CD8-positive, alpha-beta memory T cell (primary cell): Measurements from ENCODE around the gene CDY2A. TPM values are rescaled to one million over a fixed set of nuclear protein-coding genes. Genes with fewer than 3 reads are reported as not detected.
"Not testable (repeated sequence)": the region's sequence is repeated elsewhere in the genome, so short reads cannot be mapped to it uniquely, and the experiment has no call there.

Source experiments
- CTCF ChIA-PET: fragments of 350-600 bp; sonication (Branson Sonifier 250); formaldehyde crosslinking; loops from one replicate; lab custom pipeline; 2021; ENCODE audit warnings: antibody characterized with exemption; lab: Charles Lee
- POLR2A ChIA-PET: fragments of 350-600 bp; sonication (Branson Sonifier 250); formaldehyde crosslinking; loops from one replicate; lab custom pipeline; 2021; ENCODE audit warnings: antibody characterized with exemption; lab: Charles Lee
- DNase-seq, 5 donors: peaks; one replicate each; pipeline versions ENCODE4 v3.0.0 to v3.0.0-alpha.2; 2020 to 2022; ENCODE audit warnings: mixed read lengths in 1 of 5
- H3K27ac ChIP-seq: one replicate; pipeline ENCODE4 v1.7.0; 2013; ENCODE audit warnings: low read depth, mild to moderate bottlenecking, low read length, moderate library complexity
- H3K27me3 ChIP-seq: 2 replicates; pipeline ENCODE4 v1.7.0; 2013; ENCODE audit warnings: low read length, mild to moderate bottlenecking; ENCODE audit not compliant: insufficient read depth, poor library complexity, severe bottlenecking
- H3K36me3 ChIP-seq: 2 replicates; pipeline ENCODE4 v1.7.0; 2013; ENCODE audit warnings: mild to moderate bottlenecking, low read length, moderate library complexity; ENCODE audit not compliant: insufficient read depth
- H3K4me1 ChIP-seq: 2 replicates; pipeline ENCODE4 v1.7.0; 2013; ENCODE audit warnings: mild to moderate bottlenecking, low read length, moderate library complexity; ENCODE audit not compliant: insufficient read depth
- H3K4me3 ChIP-seq: 2 replicates; pipeline ENCODE4 v1.7.0; 2013; ENCODE audit warnings: mild to moderate bottlenecking, low read length
- H3K9me3 ChIP-seq: 2 replicates; pipeline ENCODE4 v1.7.0; 2013; ENCODE audit warnings: mild to moderate bottlenecking, low read length
- H3K27ac Mint-ChIP-seq, 8 donors: one replicate each; pipeline ENCODE4 v1.8.0; 2020 to 2021; ENCODE audit warnings: mixed read lengths in 8 of 8, mild to moderate bottlenecking in 6 of 8, inconsistent platforms in 3 of 8, moderate library complexity in 3 of 8
- H3K27me3 Mint-ChIP-seq, 2 donors: one replicate each; pipeline ENCODE4 v1.8.0; 2020 to 2021; ENCODE audit warnings: mixed read lengths in 2 of 2, mild to moderate bottlenecking in 1 of 2, moderate library complexity in 1 of 2
- H3K36me3 Mint-ChIP-seq, 3 donors: one replicate each; pipeline ENCODE4 v1.8.0; 2020 to 2021; ENCODE audit warnings: mixed read lengths in 3 of 3, inconsistent platforms in 1 of 3, mild to moderate bottlenecking in 1 of 3
- H3K4me1 Mint-ChIP-seq, 3 donors: one replicate each; pipeline ENCODE4 v1.8.0; 2020 to 2021; ENCODE audit warnings: mixed read lengths in 3 of 3, inconsistent platforms in 1 of 3, mild to moderate bottlenecking in 1 of 3
- H3K4me3 Mint-ChIP-seq, 7 donors: one replicate each; pipeline ENCODE4 v1.8.0; 2020 to 2021; ENCODE audit warnings: mixed read lengths in 7 of 7, mild to moderate bottlenecking in 6 of 7, moderate library complexity in 4 of 7, inconsistent platforms in 2 of 7
- H3K9me3 Mint-ChIP-seq, 5 donors: one replicate each; pipeline ENCODE4 v1.8.0; 2020 to 2022; ENCODE audit warnings: mixed read lengths in 5 of 5, mild to moderate bottlenecking in 3 of 5, moderate library complexity in 2 of 5, inconsistent platforms in 1 of 5
- polyA plus RNA-seq: library from polyadenylated mRNA; unstranded; fragments of 300-500 nt; fragmentation: Illumina TruSeq; gene quantifications from one replicate; pipeline ENCODE4 v1.2.3, GENCODE V29; 2021
- total RNA-seq, 2 experiments: library from RNA; stranded (reverse); gene quantifications; one replicate each; pipeline ENCODE4 v1.2.3, GENCODE V29; 2021

Gene CDY2A
- total RNA-seq, result not detected
- polyA plus RNA-seq, result not detected

GRCh38 chrY:18025487-18025886 is at the start of gene CDY2A:
Gene CDY2A, plus strand, starts transcription at chrY:18025787. Its CDS starts 328 bp downstream, at chrY:18026115.
- H3K27ac ChIP-seq, POLR2A ChIA-PET, H3K4me3 ChIP-seq, H3K27me3 Mint-ChIP-seq, H3K4me1 ChIP-seq, H3K4me1 Mint-ChIP-seq, H3K36me3 ChIP-seq, H3K9me3 ChIP-seq, CTCF ChIA-PET, H3K9me3 Mint-ChIP-seq, H3K27me3 ChIP-seq, H3K27ac Mint-ChIP-seq, H3K36me3 Mint-ChIP-seq, DNase-seq, H3K4me3 Mint-ChIP-seq: not testable (repeated sequence)

GRCh38 chrY:17997586-17997985 is 28.0 kb upstream of the CDY2A start:
- H3K4me3 ChIP-seq, POLR2A ChIA-PET, H3K36me3 Mint-ChIP-seq, H3K27ac ChIP-seq, H3K9me3 Mint-ChIP-seq, H3K27me3 Mint-ChIP-seq, CTCF ChIA-PET, H3K4me1 ChIP-seq, H3K36me3 ChIP-seq, H3K27me3 ChIP-seq, H3K4me3 Mint-ChIP-seq, DNase-seq, H3K4me1 Mint-ChIP-seq, H3K27ac Mint-ChIP-seq, H3K9me3 ChIP-seq: not testable (repeated sequence)

GRCh38 chrY:17998266-17998665 is 27.3 kb upstream of the CDY2A start:
- H3K27me3 ChIP-seq, H3K9me3 Mint-ChIP-seq, H3K27ac ChIP-seq, H3K27me3 Mint-ChIP-seq, H3K36me3 ChIP-seq, H3K27ac Mint-ChIP-seq, CTCF ChIA-PET, H3K4me1 Mint-ChIP-seq, H3K9me3 ChIP-seq, POLR2A ChIA-PET, H3K4me3 Mint-ChIP-seq, H3K4me1 ChIP-seq, H3K4me3 ChIP-seq, H3K36me3 Mint-ChIP-seq, DNase-seq: not testable (repeated sequence)

- CTCF ChIA-PET, POLR2A ChIA-PET, H3K9me3 Mint-ChIP-seq: not testable (repeated sequence)
These were observed 1.7 kb upstream of the CDY2A start for GRCh38 chrY:18023897-18024296.

DNA sequence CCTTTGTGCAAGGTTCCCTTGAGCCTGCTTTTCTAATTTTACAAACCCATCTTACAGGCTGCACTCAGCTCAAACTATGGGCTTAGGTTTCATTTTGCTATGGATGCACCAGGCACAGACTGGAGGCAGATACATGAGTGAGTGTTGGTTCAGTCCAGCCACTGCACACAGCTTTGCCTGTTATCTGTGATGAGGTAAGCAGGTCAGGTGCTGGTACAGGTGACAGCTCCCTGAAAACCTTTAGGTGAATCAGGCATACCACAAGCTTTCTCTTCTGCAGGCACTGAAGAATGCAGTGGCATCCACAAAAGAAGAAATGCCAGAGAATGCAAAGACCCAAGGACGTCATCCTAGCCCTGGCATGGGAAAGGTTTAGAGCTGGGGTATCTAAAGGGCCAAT is 3.3 kb downstream of the CDY2A start:
- H3K4me1 ChIP-seq, H3K27ac Mint-ChIP-seq, H3K36me3 Mint-ChIP-seq, H3K27me3 Mint-ChIP-seq, POLR2A ChIA-PET, H3K9me3 ChIP-seq, H3K36me3 ChIP-seq, H3K27me3 ChIP-seq, H3K4me3 ChIP-seq, DNase-seq, CTCF ChIA-PET, H3K9me3 Mint-ChIP-seq, H3K27ac ChIP-seq, H3K4me1 Mint-ChIP-seq, H3K4me3 Mint-ChIP-seq: not testable (repeated sequence)

More at GRCh38 chrY:18023897-18024296, 1.7 kb upstream of the CDY2A start:
- H3K4me1 ChIP-seq, H3K4me3 ChIP-seq, H3K27me3 Mint-ChIP-seq, H3K36me3 Mint-ChIP-seq, H3K36me3 ChIP-seq, H3K4me1 Mint-ChIP-seq, H3K27ac Mint-ChIP-seq, H3K27me3 ChIP-seq, H3K27ac ChIP-seq, DNase-seq, H3K4me3 Mint-ChIP-seq, H3K9me3 ChIP-seq: not testable (repeated sequence)

- H3K27ac ChIP-seq, H3K27ac Mint-ChIP-seq, CTCF ChIA-PET, DNase-seq, H3K27me3 ChIP-seq, H3K27me3 Mint-ChIP-seq, H3K9me3 Mint-ChIP-seq, H3K36me3 ChIP-seq, H3K4me3 ChIP-seq, H3K4me3 Mint-ChIP-seq, H3K9me3 ChIP-seq, H3K36me3 Mint-ChIP-seq, H3K4me1 ChIP-seq, H3K4me1 Mint-ChIP-seq, POLR2A ChIA-PET: not testable (repeated sequence)
These were observed 4.6 kb downstream of the CDY2A start for GRCh38 chrY:18030178-18030577.

DNA sequence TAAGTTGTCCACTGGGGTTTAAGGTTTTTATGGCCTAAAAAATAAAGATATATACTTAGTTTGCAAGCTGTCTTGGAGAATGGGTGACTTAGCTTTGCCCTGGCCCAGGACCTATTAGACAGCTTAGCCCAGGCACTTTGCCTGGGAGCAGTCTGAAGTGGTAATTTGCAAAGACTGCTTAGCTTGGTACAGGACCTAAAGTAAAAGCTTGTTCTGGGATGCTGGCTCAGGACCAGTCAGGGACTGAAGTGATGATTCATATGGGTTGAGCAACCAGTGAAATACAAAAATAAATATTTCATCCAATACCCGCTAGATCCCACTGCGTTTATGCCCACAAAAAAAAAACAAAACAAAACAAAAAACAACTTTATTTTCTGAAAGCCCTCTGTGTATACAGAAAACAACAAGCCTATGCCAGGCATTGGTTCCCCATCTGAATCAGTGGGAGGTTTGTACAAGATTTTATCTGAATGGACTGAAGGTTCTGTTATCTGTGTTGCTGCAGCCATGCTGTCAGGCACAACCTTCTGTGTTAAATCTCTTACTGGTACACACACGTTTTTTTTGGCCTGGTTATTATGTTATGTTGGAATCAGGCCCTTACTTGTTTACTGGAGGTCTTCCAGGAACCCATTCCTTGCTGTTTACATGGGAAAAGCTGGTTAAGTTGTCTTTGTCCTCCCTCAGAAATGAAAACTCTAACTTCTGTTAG is 8.7 kb downstream of the CDY2A start:
- H3K27me3 Mint-ChIP-seq, CTCF ChIA-PET, POLR2A ChIA-PET, H3K9me3 ChIP-seq, H3K36me3 Mint-ChIP-seq, DNase-seq, H3K27ac ChIP-seq, H3K4me1 ChIP-seq, H3K27ac Mint-ChIP-seq, H3K9me3 Mint-ChIP-seq, H3K4me3 Mint-ChIP-seq, H3K4me3 ChIP-seq, H3K4me1 Mint-ChIP-seq, H3K36me3 ChIP-seq, H3K27me3 ChIP-seq: not testable (repeated sequence)

- H3K27ac ChIP-seq, H3K27me3 ChIP-seq, H3K36me3 ChIP-seq, CTCF ChIA-PET, POLR2A ChIA-PET, H3K4me3 ChIP-seq, H3K4me1 ChIP-seq, H3K4me3 Mint-ChIP-seq, H3K36me3 Mint-ChIP-seq, H3K27ac Mint-ChIP-seq, H3K9me3 Mint-ChIP-seq, DNase-seq, H3K9me3 ChIP-seq, H3K27me3 Mint-ChIP-seq, H3K4me1 Mint-ChIP-seq: not testable (repeated sequence)
These were observed 9.3 kb downstream of the CDY2A start for GRCh38 chrY:18034864-18035263.

GRCh38 chrY:18044990-18045389 is 19.4 kb downstream of the CDY2A start:
- H3K27ac Mint-ChIP-seq, H3K36me3 Mint-ChIP-seq, H3K27me3 Mint-ChIP-seq, H3K4me3 ChIP-seq, H3K4me1 ChIP-seq, H3K9me3 Mint-ChIP-seq, H3K9me3 ChIP-seq, H3K27me3 ChIP-seq, CTCF ChIA-PET, H3K27ac ChIP-seq, H3K4me1 Mint-ChIP-seq, DNase-seq, H3K36me3 ChIP-seq, POLR2A ChIA-PET, H3K4me3 Mint-ChIP-seq: not testable (repeated sequence)
